Adrenal gland (tissue), 5 donors: ENCODE results near the gene SDHAF1.

ENCODE experiments used
- CTCF ChIP-seq, 6 experiments: fragments of 450-650 bp in 4 of 6; fragments of 200-600 bp in 2 of 6; sonication (generic) in 1 of 6; IDR thresholded peaks; 1 replicate in 5 of 6; 2 replicates in 1 of 6; pipeline versions ENCODE4 v1.5.1 to v1.8.0; 2016 to 2021; ENCODE audit warnings: antibody characterized with exemption in 6 of 6, mild to moderate bottlenecking in 2 of 6, moderate library complexity in 1 of 6
- POLR2A ChIP-seq, 2 donors: fragments of 450-650 bp; IDR thresholded peaks; one replicate each; pipeline ENCODE4 v1.6.1; 2017; ENCODE audit warnings: antibody characterized with exemption in 2 of 2, mild to moderate bottlenecking in 2 of 2, moderate library complexity in 1 of 2
- donor health status: DM: no; HTN: no; CAD: no.

- no peak for TF ChIP-seq POLR2A (IDR thresholded peaks at IDR 0.05)
- no peak for TF ChIP-seq CTCF (IDR thresholded peaks at IDR 0.05)
Observed at GRCh38 chr19:36025541-36025940, 30.6 kb downstream of the SDHAF1 start.
